Epithelial cell of prostate (primary cell): Measurements from ENCODE around the gene OPRM1.

Experiments
- DNase-seq: peaks from one replicate; pipeline ENCODE4 v3.0.0-alpha.2; 2011; ENCODE audit warnings: low read depth, low spot score
- H3K27ac ChIP-seq: fragments of 450-650 bp; 2 replicates; pipeline ENCODE4 v1.5.1; 2017; ENCODE audit warnings: mild to moderate bottlenecking

The OPRM1 gene

GRCh38 chr6:154039231-154039842 lies at the start of gene OPRM1:
OPRM1 (plus strand) TSS chr6:154039240; CDS start chr6:154039545, 305 bp downstream.
- no peak within 1 kb of the TSS for H3K27ac ChIP-seq
- DNase-seq, result no peak

DNA sequence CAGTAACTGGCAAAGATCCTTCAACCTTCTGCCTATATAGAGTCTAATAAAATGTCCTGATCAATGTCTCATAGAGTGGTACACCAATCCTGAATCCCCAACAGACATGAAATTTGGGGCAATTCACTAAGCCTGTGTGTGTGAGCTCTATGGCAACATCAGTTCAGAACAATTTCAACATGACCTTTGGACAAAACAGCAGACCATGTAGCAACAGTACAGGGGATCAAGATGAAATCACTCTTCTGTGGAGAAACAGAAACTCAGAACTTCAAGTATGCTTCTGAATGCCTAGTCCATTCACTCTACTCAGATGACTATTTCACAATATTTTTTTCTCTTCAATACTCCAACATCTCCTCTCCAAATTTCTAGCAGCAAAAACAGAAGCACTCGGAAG lies 49.1 kb upstream of the OPRM1 start:
- DNase-seq, result no peak
- H3K27ac ChIP-seq, result no peak overlapping the region

DNA sequence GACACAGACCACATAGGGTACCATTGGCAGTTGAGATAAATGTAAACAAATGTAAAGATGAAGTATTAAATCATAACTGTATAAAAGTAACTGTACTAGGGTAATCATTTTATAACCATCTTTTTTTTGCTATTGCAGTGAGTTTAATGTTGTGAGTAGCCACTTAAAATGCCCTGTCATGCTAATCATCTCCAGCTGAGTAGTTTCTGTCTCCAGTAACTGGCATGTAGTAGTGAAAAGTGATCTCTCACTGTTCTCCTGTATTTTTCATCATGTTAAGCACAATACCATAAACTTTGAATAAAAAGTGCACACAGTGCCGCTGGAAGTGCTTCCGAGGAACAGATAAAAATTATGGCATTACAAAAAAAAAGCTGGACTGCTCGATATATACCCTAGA lies 45.0 kb upstream of the OPRM1 start:
- no peak for DNase-seq
- no peak overlapping the region for H3K27ac ChIP-seq

GRCh38 chr6:153994811-153995210 lies 44.2 kb upstream of the OPRM1 start:
- no peak for DNase-seq
- H3K27ac ChIP-seq, result no peak overlapping the region

DNA sequence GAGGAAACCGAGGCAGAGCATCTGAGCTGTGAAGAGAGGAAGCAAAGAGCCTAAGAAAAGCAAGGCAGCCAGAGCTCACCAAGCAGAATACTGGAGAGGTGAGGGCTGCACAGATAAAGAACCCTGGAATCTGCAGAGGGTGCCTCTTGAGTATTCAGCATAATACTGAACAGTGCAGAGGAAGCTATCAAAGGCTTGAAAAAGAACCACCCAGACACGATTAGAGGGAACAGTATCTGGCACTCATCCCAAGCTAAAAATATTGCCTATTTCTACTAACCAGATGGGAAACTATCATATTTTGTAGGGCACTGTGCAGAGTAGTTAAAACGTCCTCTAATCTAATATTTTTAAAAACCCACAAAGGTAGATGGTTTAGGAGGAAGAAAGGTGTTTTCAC lies 41.8 kb upstream of the OPRM1 start:
- DNase-seq, result no peak
- no peak overlapping the region for H3K27ac ChIP-seq

DNA sequence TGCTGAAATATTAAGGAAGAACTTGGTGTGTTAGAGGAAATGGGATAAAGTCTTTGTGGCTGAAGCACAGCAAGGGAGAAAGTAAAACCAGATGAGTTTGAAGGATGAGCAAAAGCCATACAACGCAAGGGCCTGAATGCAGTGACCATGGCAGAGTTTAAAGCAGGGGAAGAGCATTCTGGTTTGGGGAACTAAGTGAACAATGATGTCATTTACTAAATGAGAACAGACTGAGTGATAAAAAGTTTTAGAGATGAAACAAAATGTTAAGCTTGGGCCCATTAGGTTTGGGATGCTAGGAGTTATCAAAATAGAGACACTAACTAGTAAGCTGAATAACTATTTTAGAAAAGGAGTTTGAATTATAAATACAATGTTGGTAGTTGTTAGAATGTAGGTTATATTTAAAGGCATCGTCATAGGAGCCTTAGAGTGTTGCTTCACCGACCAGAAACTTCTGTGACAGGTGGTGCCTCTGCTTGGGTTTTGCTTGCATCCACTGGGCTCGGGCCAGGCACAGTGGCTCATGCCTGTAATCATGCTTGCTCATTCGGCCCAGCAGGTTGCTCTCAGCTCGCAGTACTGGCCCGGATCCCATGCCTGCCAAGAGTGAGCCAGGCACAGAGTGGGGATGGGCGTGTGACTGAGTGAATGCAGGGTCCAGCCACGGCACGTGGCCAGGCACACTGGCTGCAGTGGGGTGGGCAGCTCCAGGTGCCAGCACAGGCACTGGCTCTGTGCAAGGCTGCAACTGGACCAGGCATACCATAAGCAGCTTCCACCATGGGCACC lies 37.4 kb upstream of the OPRM1 start:
- no peak for DNase-seq

DNA sequence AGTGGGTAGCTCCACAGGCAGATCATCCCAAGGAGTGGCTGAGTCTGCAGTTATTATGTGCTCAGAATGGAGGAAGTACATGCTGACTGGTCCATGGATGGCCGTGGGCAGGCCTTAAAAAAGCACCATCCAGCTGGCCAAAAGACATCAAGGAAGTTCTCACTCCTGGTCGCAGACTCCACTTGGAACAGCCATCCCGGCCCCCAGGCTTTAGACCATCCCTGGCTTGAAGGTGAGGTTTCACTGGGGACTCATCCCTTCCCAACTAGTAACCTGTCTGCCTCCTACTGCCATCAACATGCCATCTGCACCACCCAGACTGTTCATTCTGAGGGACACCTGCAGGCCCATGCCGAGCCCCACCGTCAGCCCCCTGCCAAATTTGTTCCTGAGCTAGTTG lies 36.1 kb upstream of the OPRM1 start:
- H3K27ac ChIP-seq, result no peak overlapping the region
- no peak for DNase-seq

More for the DNA sequence above, 37.4 kb upstream of the OPRM1 start:
- no peak overlapping the region for H3K27ac ChIP-seq

DNA sequence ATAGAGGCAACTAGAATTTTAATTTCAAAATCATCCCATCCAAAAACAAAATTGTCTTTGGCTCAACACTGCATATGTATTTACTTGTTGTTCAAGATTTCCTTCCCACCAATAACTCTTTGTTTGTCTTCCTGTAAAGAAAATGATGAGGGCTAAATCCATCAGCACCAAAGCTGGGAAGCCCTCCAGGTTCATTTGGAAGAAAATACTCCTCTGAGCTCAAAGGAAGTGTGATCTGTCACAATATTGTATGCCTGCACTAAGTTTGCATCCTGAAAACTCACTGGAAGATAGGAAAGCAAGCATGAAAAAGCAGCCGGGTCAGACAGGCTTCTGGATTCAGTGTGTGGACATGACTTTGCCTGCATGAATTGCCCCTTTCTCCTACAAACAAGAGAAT lies 28.7 kb upstream of the OPRM1 start:
- H3K27ac ChIP-seq, result no peak overlapping the region
- no peak for DNase-seq

GRCh38 chr6:154012852-154013251 lies 26.2 kb upstream of the OPRM1 start:
- H3K27ac ChIP-seq, result no peak overlapping the region
- DNase-seq, result no peak

GRCh38 chr6:154017786-154018185 lies 21.3 kb upstream of the OPRM1 start:
- H3K27ac ChIP-seq, result no peak overlapping the region
- no peak for DNase-seq

GRCh38 chr6:154030646-154031045 lies 8.4 kb upstream of the OPRM1 start:
- H3K27ac ChIP-seq, result no peak overlapping the region
- no peak for DNase-seq

GRCh38 chr6:154041001-154041400 lies 2.0 kb downstream of the OPRM1 start:
- no peak overlapping the region for H3K27ac ChIP-seq
- no peak for DNase-seq

DNA sequence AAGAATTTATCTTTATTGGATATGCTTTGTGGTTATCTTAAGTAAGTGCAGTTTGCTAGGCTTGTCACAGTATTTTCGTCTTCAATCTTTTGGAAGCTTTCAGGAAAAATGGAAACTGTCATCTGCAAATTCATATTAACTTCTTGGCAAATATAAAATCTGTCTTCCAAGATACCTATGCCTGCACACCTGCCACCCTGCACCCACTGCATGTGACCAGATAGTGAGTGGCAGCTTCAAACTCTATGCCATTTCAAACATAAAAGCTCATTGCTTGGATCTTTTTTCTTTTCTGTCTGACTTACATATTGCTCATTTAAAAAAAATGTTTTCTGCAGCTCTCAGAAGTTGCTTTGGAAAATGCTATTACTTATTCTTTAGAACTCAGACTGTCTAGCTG lies 14.1 kb downstream of the OPRM1 start:
- no peak overlapping the region for H3K27ac ChIP-seq
- DNase-seq, result no peak

DNA sequence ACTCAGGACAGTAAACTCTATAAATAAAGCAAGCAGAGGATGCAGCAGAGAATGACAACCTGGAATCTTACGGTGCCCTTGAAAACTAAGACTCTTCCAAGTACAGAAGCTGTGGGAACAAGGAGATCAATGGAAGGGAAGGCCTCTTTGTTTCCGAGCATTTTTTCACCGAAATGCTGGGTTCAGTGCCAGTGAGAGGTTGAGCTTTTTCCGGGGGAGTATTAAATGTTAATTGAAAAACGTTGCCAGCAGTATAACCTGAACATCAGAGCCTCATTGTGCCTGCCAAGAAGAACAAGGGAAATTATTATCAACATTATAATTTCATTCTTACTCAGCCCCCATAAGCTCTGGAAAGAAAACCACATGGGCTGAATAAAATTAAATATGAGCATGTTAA lies 17.5 kb downstream of the OPRM1 start:
- H3K27ac ChIP-seq, result no peak overlapping the region
- DNase-seq, result no peak

DNA sequence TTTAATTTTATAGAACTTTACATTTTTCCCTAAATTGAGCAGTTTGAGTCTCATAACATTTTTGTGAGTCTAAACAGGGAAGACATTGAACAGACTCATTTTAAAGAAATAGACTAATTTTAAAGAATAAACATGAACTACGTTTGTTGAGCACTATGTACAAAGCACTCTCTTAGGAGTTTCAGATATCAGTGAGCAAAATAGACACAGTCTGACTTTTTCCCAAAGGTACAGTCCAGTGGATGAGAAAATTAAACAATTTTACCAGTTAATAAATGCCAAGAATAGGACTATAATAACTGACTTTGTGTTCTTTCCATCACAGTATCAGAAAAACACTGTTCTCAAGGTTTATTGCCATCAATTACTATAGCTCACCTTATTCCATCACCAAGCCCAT lies 18.1 kb downstream of the OPRM1 start:
- no peak overlapping the region for H3K27ac ChIP-seq
- DNase-seq, result no peak

DNA sequence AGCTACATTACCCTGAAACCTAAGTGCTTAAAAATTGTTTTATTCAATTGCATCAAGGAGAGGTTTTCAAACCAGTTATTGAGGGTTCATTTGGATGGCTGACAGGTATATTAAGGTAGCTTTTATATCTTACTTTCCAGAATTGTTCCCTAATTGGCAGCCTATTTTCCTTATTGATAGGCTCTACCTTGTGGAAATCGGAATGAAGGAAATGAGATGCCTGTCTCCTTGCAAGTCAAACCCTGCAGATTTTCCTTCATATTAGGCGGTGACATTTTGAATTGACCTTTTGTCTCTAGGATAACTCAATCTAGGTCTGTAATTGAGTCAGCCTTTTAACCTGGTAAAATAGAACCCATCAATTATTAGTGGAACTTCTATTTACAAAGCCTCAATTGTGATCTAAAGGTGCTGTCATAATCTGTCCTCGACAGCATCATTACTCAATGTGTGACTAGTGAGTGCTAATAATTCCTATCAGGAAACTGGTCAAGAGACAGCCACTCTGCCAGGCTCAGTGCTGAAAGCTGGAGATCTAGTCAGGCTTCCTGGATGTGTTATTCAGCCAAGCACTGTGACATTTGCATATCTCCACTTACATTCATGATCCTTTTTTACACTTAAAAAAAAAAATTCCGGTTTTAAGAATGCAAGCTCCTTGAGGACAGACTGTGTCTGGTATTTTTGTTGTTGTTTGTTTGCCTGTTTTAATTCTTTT lies 20.1 kb downstream of the OPRM1 start:
- no peak overlapping the region for H3K27ac ChIP-seq

DNA sequence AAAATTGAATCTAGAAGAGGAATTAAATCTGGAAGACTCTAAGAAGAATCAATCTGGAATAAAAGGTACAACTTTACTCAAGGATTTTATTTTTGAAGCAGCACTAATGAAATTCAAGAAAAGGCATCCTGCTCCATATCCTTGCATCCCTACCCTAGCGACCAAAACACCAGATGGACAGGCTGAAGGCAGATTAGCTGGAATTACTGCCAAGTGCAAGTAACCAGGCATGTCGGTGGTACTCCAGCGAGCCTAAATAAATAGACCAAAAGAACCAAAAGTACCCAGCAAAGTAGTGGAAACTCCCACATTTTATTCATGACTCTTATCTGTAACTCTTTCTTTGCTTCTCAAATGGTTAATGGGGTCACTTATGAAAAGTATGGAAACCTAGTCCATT lies 21.0 kb downstream of the OPRM1 start:
- no peak overlapping the region for H3K27ac ChIP-seq
- DNase-seq, result no peak

More for the DNA sequence above, 20.1 kb downstream of the OPRM1 start:
- DNase-seq, result no peak

DNA sequence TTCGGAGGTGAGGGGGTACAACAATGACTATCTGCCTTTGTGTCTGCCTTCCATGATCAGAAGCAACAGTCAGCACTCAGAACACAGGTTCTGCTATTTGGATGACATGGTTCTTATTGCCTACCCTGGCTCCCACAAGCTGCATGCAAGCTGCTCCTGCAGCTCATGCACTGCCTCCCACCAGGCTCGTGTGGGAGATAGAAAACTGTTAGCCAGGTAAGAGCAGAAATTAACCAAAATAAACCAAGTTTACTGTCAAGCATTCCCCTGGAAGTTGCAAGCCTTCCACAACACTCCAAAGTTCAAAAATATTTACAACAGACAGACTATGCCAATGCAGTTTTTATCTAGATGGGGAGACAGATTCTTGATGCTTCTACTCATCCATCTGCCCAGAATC lies 31.0 kb downstream of the OPRM1 start:
- H3K27ac ChIP-seq, result no peak overlapping the region
- DNase-seq, result no peak

DNA sequence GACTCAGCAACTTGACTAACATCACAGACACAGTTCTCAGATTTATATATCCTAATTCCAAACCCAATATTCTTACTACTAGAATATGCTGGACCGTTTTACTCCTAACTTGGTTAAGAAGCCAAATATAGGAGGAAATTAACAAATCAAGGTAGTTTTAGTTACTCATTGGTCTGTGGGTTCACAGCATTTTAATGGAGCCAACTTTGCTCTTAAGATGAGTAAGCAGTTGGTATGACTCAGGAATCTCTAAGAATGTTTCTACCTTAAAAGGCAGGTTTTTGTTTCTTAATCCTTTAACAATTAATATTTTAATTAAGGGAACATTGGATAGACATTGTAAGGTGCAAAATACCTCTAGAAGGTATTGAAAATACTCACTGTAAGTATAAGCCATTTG lies 31.6 kb downstream of the OPRM1 start:
- H3K27ac ChIP-seq, result no peak overlapping the region
- DNase-seq, result peak; percentile 20

DNA sequence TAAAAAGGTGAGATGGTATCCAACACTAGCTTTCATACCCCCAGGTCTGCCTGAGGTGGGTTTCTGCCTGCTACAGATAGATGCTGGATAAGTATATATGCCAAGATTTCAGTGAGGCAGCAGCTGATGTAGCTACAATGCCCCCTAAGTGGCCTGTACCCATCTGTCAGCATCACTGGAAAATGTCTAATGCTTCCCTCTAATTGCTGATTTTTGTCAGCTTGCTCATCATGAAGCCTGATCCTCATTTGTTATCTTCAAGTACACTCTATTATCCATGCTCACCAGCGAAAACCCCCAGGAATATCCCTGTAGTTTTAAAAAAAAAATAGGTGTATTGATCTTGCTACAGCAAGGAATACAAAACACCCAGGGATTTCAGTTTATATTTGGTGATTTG lies 32.2 kb downstream of the OPRM1 start:
- H3K27ac ChIP-seq, result no peak overlapping the region
- DNase-seq, result no peak

- no peak overlapping the region for H3K27ac ChIP-seq
- no peak for DNase-seq
Observed at GRCh38 chr6:154071711-154072110, 32.7 kb downstream of the OPRM1 start.
